IPS-18c (cell line): ENCODE measurements around the gene RFNG.

Experiments
- H3K4me3 ChIP-seq: 2 replicates; pipeline ENCODE4 v1.7.0; 2013; ENCODE audit warnings: low read depth, mild to moderate bottlenecking, low read length, moderate library complexity; ENCODE audit not compliant: insufficient read depth
- H3K9me3 ChIP-seq: one replicate; pipeline ENCODE4 v1.6.1; 2013; ENCODE audit warnings: mild to moderate bottlenecking, low read length, moderate library complexity; ENCODE audit not compliant: control insufficient read depth, insufficient read depth

RFNG gene

GRCh38 chr17:82063424-82064415 lies 12.1 kb upstream of the RFNG start:
- Histone ChIP-seq H3K4me3 (no peak overlapping the region), H3K9me3 (no peaks in the 10 kb centered on the region)

DNA sequence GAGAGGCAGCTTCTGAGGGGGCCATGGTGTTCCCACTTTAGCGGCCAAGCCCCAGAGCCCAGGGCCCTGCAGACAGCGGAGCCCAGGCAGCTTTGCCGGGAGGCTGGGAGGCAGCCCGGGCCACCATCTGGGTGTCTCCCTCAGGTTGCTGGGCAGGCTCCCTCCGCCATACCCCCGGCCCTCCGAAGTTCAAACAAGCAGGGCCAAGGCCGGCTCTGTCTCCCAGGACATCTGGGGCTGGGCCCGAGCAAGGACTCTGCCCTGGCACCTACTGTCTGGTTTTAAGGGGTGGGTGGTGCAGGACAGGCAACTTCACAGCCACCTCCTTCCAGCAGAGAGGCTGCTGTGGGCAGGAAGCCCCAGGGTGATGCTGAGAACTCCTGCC lies 11.4 kb upstream of the RFNG start:
- Histone ChIP-seq H3K4me3 (no peak overlapping the region), H3K9me3 (no peaks in the 10 kb centered on the region)

DNA sequence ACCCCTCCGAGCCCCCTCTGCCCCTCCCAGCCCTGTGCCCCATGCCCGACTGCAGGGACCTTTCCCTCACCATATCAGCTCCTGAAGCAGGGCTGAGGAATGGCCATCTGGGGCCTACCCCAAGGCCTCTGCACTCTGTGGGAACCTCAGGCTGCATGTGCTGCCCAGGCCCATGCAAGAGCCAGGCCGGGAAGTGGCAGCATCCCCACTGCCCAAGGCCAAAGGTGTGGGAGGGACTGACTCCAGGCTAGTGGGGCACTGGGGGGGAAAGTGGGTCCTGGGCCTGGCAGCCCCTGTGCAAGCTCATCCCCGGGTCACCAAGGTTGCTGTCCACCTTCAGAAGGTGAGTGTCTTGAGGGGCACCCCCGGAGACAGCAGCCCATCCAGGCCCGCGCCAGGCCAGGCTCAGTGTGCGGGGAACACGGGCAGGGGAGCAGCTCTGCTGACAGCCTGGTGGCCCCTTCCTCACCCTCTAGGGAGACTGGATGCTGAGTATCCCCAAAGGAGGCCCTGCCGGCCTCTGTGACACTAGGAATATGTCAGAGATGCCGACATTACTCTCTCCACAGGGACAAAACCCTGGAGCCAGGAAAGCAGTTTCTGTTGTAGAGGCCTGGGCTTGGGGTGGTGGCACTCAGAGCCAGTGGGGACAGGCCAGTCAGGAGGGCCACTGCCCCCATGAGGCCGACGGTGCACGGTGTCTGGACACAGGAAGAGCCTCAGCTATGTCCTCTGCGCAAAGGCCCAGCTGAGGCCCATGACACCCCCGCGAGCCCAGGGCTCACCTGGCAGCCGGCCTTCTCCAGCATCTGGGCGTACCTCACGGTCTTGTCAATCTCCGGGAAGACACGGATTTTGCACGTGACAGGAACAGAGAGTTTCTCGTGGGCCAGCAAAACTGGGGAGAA lies 10.7 kb upstream of the RFNG start:
- no peak overlapping the region for H3K4me3 ChIP-seq
- H3K9me3 ChIP-seq, result no peaks in the 10 kb centered on the region

- Histone ChIP-seq H3K4me3 (no peak overlapping the region), H3K9me3 (no peaks in the 10 kb centered on the region)
These were observed 9.7 kb upstream of the RFNG start for GRCh38 chr17:82061047-82061925.

- no peak overlapping the region for H3K4me3 ChIP-seq
These were observed 9.0 kb upstream of the RFNG start for GRCh38 chr17:82060614-82061013.

DNA sequence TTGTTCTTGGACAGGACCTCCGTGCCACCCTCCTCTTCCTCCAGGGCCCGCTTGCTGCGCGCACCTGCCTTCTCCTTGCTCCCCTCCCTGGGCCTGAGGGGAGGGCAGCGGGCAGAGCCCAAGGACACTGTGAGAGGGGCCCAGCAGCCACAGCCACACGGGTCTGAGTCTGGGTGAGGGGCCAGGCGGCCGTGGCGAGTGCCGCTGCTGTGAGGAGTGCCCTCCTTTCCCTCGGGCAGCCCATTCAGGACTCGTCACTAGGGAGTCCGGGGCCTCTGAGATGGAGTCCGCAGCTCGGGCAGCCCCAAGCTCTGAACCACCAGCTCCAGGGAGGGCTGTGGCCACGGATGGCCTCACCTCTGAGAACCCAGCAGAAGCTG lies 8.4 kb upstream of the RFNG start:
- H3K4me3 ChIP-seq, result no peak overlapping the region
- H3K9me3 ChIP-seq, result no peaks in the 10 kb centered on the region

More at GRCh38 chr17:82060614-82061013, 9.0 kb upstream of the RFNG start:
- no peaks in the 10 kb centered on the region for H3K9me3 ChIP-seq

DNA sequence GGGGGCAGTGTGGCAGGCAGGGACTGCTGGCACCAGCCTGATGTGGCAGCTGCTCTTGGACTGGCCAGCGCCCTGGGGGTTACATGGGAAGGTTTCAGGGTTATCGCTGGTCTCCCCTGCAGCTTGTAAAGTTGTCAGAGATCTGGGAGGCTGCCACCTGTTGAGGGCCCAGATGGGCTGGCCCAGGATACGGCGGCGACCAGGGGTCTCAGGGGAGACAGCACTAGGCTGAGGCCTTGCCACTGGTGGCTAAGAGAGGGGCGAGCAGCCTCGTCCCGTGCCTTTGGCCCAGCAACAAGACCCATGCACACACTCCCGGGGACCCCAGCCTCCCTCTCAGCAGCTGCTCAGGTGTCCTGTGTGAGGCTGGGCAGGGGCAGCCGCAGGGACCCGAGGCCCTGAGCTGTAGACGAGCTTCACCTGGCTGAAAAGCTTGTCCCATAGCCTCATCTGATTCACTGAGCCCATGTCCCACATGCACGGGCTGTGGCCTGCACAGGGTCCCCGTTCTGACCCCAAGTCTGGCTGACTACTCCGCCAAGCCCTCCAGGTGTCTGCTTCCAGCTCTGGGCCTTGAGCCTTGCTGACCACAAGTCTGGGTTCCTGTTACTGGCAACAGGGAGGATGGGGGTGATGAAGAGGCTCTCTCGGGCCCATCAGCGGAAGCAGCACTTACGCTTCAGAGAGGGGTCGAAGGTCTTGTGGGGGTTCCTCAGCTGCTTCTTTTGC lies 7.8 kb upstream of the RFNG start:
- no peak overlapping the region for H3K4me3 ChIP-seq
- H3K9me3 ChIP-seq, result peaks cover under 1% of the 10 kb centered on the region

DNA sequence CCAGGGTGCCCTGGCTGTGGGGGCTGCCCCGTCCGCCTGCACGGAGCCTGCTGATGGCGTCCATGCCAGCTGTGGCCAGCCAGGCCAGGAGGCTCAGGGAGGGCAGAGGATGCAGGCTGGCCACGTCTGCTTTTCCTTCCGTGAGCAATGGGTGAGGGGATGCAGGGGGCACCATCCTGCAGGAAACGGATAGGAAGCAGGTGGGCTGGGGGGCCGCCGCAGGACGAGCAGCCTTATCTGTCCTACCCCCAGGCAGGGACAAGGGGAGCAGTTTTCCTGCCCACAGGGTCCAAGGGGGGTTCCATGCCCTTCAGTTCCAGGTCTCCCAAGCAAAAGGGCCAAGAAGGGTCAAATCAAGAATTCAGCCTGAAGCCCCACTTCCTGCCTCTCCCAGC lies 7.2 kb upstream of the RFNG start:
- Histone ChIP-seq H3K9me3 (peaks cover 2% of the 10 kb centered on the region), H3K4me3 (no peak overlapping the region)

DNA sequence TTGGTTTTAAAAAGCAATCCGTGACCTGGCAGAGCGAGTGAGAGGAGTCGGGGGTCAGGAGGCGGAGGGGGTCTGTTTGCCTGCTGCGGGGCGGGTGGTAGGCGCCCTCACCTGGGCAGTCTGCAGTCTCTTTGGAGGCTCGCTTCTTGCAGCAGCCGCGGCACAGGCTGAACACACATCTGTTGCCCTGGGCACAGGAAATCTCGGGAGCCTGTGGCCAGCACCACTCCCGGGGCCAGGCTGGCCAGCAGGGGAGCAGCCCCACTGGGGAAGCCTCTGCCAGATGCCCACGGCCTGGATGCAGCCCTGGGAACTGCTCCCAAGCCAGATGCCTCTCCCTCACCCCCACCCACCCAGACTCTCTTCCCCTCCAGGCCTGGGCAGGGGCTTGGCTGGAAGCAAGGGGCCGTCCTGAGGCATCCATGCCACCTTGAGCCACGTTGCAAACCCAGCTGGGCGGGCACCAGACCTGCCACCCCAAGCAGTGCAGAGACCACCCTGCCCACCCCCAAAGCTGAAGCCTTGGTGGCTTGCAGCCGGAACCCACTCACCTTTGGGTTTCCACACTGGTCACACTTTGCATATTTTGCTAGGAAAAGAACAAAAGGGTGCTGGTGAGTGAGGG lies 6.7 kb upstream of the RFNG start:
- Histone ChIP-seq H3K4me3 (no peak overlapping the region), H3K9me3 (peaks cover 2% of the 10 kb centered on the region)

GRCh38 chr17:82056729-82057621 lies 5.4 kb upstream of the RFNG start:
- Histone ChIP-seq H3K9me3 (peaks cover 2% of the 10 kb centered on the region), H3K4me3 (no peak overlapping the region)

GRCh38 chr17:82055965-82056728 lies 4.5 kb upstream of the RFNG start:
- Histone ChIP-seq H3K9me3 (peaks cover 2% of the 10 kb centered on the region), H3K4me3 (no peak overlapping the region)

- Histone ChIP-seq H3K4me3 (no peak overlapping the region), H3K9me3 (peaks cover 2% of the 10 kb centered on the region)
These were observed 3.7 kb upstream of the RFNG start for GRCh38 chr17:82055023-82055964.

DNA sequence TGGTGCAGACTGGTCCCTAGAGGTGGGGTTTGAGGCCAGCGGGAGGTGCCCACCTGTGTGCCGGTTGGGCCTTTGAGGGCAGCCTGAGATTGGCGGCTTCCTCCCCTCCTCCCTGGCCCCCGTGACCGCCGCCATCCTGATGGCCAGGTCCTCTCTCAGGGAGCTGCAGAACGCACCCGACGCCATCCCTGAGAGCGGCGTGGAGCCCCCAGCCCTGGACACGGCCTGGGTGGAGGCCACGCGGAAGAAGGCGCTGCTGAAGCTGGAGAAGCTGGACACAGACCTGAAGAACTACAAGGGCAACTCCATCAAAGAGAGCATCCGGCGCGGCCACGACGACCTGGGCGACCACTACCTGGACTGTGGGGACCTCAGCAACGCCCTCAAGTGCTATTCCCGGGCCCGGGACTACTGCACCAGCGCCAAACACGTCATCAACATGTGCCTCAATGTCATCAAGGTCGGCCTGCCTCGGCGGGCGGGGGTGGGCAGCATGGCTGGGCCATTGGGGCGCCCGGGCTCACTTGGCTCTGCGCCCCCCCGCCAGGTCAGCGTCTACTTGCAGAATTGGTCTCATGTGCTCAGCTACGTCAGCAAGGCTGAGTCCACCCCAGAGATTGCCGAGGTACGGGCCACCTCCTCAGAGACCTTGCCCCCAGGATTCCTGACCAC lies 2.9 kb upstream of the RFNG start:
- no peak overlapping the region for H3K4me3 ChIP-seq
- peaks cover 2% of the 10 kb centered on the region for H3K9me3 ChIP-seq
